ENCODE data around the gene BUB1B. TPM values are rescaled to one million over a fixed set of nuclear protein-coding genes. Genes with fewer than 3 reads are reported as not detected.
"Not testable (repeated sequence)": the region's sequence is repeated elsewhere in the genome, so short reads cannot be mapped to it uniquely, and the experiment has no call there.

The BUB1B gene
- total RNA-seq, 1 experiment from 2014 or later, result 56.2 TPM

GRCh38 chr15:40136470-40137302 is 24.2 kb upstream of the BUB1B start:
- DNase-seq (ENCODE audit: low spot score), result no peak

GRCh38 chr15:40137303-40138200 is 23.3 kb upstream of the BUB1B start:
- no peak for DNase-seq (ENCODE audit: low spot score)

GRCh38 chr15:40138201-40138570 is 22.7 kb upstream of the BUB1B start:
- not testable (repeated sequence) for DNase-seq (ENCODE audit: low spot score)

GRCh38 chr15:40142428-40142827 is 18.4 kb upstream of the BUB1B start:
- DNase-seq (ENCODE audit: low spot score), result no peak

- no peak for DNase-seq (ENCODE audit: low spot score)
These were observed 14.8 kb upstream of the BUB1B start for GRCh38 chr15:40146037-40146436.

GRCh38 chr15:40149339-40149738 is 11.5 kb upstream of the BUB1B start:
- no peak for DNase-seq (ENCODE audit: low spot score)

- DNase-seq (ENCODE audit: low spot score), result peak; percentile 82
These were observed 10.5 kb upstream of the BUB1B start for GRCh38 chr15:40150163-40150925.

GRCh38 chr15:40151499-40151898 is 9.4 kb upstream of the BUB1B start:
- no peak for DNase-seq (ENCODE audit: low spot score)

- no peak for DNase-seq (ENCODE audit: low spot score)
These were observed 8.9 kb upstream of the BUB1B start for GRCh38 chr15:40151991-40152390.

- not testable (repeated sequence) for DNase-seq (ENCODE audit: low spot score)
These were observed 6.0 kb upstream of the BUB1B start for GRCh38 chr15:40154821-40155220.

- DNase-seq (ENCODE audit: low spot score), result no peak
These were observed 5.5 kb upstream of the BUB1B start for GRCh38 chr15:40155270-40155910.

- no peak for DNase-seq (ENCODE audit: low spot score)
These were observed 3.0 kb upstream of the BUB1B start for GRCh38 chr15:40157778-40158447.

- DNase-seq (ENCODE audit: low spot score), result no peak
These were observed 848 bp upstream of the BUB1B start for GRCh38 chr15:40160021-40160420.

GRCh38 chr15:40161693-40162391 is 973 bp downstream of the BUB1B start:
- no peak for DNase-seq (ENCODE audit: low spot score)

GRCh38 chr15:40162552-40162951 is 1.7 kb downstream of the BUB1B start:
- no peak for DNase-seq (ENCODE audit: low spot score)

GRCh38 chr15:40163657-40164416 is 3.0 kb downstream of the BUB1B start:
- no peak for DNase-seq (ENCODE audit: low spot score)

- DNase-seq (ENCODE audit: low spot score), result not testable (repeated sequence)
These were observed 6.5 kb downstream of the BUB1B start for GRCh38 chr15:40167374-40167773.

GRCh38 chr15:40175160-40175559 is 14.3 kb downstream of the BUB1B start:
- DNase-seq (ENCODE audit: low spot score), result no peak

GRCh38 chr15:40182358-40183029 is 21.6 kb downstream of the BUB1B start:
- DNase-seq (ENCODE audit: low spot score), result no peak

Data from H4 (cell line).